ENCODE measurements around the gene PCIF1.

DNA sequence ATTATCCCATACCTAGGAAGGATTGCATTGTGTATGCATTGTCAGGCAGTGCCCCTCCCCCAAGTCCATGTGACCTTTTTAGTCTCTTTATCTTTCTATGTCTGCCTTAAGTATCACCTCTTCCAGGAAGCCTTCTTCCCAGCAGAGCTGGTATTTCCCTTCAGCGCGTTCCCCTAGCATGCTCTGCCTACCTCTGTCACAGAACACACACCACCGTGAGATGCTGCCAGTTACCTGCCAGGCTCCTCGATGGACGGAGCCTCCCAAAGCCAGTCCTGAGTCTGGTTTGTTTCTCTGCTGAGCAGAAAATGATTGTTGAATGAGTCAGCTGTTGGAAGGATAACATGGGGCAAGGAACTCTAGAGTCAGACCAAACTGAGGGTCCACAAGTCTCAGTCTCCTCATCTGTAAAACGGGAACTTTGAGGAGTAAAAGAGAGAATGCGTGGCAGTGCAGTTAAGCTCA, 48.8 kb downstream of the PCIF1 start:
- TF ChIP-seq CTCF (conservative IDR thresholded peaks at IDR 0.05): no peak
- TF ChIP-seq EZH2 (IDR thresholded peaks at IDR 0.05; ENCODE audit: low read depth): no peak
